Stimulated activated CD4-positive, alpha-beta T cell treated with anti-CD3 and anti-CD28 coated beads, Interleukin-12 subunit alpha, Interleukin-12 subunit beta, amount 100 ng/mL, for 48 hours (primary cell): ENCODE results near the gene AFG1L.
"Not testable (repeated sequence)": the region's sequence is repeated elsewhere in the genome, so short reads cannot be mapped to it uniquely, and the experiment has no call there.

Source experiments
- DNase-seq, 3 donors: peaks; one replicate each; pipeline ENCODE4 v3.0.0-alpha.2; 2020; ENCODE audit warnings: low read depth in 2 of 3, low spot score in 1 of 3

Gene AFG1L

DNA sequence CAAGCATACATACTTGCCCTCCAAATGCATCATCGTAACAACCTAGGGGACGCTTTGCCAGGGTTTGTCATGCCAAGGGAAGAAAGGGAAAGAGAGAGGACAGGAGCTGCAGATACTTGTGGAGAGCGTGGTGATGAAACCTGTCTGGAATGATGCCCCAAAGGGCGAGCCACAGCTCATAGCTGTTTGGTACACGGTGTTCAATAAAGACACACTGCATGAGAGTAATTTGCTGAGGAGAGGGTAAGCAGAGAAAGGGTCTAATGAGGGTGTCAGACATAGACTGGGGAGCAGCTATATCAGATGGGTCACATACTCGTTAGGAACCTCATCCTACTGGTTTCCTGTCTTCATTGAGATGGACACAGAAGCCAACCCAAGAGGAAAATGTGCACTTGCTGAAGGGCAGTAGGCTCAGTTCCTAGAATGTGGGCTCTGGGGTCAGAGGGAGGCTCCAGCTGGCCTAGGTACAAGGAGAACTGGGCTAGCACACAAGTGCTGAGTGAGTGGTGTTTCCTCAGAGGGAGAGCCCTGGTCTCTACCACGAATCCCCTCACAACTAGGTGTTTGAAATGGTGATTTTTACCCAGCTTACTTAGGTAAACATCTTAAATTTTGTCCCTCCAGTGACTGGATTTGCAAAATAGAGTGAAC lies 260.7 kb downstream of the AFG1L start:
- no peak for DNase-seq

DNA sequence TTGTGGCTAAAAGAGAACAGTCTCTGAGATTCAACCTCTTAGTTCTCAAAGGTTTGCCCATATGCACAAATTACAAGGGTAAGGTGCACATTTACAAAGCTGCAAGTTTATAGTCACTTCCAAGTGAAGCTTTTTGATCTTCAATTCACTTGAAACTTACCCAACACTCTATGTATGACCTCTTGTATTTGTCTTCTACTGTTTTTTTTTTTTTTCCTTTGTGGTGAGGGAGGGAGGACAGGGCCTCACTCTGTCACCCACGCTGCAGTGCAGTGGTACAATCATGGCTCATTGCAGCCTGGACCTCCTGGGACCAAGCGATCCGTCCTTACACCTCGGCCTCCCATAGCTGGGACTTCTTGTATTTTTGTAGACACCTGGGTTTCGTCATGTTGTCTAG lies 261.4 kb downstream of the AFG1L start:
- DNase-seq, result no peak

DNA sequence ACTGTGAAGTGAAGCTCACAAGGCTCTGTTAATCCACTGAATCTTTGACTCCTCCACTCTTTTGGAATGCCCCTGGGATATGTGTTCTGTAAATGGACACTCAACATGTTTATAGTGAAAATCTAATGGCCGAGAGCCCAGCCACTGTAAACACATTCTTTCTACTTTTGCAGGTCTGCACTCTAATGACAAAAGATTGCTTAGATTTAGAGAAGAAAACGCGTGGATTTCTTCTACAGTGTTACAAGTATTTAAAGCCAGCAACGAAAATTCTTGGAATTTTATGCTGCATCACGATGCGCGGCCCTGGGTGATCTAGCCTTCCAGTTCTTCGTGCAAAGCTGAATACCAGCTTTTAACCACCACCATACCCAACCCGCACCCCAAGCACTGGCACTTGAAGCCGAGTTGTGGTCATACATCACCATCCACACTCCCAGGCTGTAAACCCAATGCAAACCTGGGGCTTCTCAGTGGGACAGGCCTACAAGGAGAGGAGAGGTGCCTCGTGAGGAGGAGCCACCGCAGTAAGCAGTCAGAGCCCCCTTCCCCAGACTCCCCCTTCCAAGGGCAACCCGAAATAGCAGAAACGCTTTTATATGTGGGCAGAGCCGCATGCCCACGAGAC lies 262.1 kb downstream of the AFG1L start:
- no peak for DNase-seq

DNA sequence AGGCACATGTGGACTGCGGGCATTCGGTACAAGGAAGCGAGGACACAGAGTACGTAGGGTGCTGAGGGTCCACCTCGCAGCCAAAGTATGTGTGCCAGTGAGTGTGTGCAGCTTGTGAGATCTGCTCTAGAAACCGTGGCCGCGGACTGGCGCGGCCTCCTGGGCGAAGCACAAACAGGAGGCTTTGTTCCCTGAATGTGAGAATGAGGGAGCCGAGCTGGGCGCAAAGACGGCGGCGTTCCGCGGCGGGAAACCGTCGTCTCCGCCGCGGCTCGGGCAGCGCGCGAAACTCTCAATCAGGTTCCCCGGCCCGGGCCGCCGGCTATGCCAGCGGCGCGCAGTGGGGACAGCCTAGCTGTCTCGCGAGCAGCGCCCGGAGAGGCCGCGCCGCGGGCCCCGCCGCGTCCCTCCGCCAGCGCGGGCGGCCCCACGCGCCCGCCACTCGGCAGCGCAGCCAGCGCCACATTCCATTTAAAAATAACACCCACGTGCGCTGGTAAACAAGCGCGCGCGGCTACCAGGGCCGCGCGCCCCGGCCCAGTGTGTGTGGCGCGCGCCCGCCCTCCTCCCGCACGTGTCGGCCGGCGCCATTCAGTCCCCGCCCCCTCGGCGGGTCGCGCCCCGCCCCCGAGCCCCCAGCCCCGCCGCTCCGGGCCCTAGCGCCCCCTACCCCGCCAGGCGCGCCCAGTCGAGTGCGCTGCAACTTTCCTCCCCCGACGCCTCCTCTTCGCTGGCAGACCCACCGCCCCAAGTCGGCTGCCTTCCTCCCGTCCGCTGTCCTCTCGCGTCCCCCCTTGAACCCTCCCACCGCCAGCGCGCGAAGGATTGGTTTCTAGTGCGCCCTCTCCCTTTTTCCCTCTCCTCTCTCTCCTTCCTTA lies 262.9 kb downstream of the AFG1L start:
- DNase-seq, result peak; percentile 33 to 55 (median 34)

DNA sequence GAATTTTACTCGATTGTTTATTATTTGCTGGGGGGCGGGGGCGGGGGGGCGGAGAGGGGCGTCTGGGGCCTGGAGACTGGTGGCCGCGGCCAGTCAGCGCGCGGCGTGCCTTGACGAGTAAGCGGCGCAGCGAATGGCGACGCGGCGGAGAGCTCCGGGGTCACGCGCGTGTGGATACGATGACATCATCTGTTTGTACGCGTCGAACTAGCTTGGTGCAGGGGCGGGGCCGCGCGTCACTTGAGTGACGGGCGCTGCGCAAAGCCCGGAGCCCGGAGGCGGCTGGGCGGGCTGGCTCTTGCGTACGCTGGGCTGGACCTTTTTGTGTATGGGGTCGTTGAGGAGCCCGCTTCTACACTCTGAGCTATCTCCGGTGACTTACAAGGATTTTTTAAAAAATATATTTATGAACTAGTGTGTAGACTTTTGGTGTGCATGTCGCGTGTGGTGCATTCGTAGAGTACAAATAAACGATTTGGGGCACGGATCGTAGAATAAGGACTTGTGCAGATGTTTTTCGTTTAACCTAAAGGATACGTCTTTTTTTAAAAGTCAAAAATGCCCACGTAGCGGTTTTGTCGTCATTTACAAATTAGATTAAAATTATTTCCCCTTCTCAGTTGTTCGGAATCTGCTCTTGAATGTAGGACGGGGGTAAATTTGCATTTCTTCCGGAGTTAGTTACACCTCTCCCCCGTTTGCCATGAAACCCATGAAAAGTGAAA lies 263.7 kb downstream of the AFG1L start:
- DNase-seq, result peak; percentile 88 to 93 (median 89)

DNA sequence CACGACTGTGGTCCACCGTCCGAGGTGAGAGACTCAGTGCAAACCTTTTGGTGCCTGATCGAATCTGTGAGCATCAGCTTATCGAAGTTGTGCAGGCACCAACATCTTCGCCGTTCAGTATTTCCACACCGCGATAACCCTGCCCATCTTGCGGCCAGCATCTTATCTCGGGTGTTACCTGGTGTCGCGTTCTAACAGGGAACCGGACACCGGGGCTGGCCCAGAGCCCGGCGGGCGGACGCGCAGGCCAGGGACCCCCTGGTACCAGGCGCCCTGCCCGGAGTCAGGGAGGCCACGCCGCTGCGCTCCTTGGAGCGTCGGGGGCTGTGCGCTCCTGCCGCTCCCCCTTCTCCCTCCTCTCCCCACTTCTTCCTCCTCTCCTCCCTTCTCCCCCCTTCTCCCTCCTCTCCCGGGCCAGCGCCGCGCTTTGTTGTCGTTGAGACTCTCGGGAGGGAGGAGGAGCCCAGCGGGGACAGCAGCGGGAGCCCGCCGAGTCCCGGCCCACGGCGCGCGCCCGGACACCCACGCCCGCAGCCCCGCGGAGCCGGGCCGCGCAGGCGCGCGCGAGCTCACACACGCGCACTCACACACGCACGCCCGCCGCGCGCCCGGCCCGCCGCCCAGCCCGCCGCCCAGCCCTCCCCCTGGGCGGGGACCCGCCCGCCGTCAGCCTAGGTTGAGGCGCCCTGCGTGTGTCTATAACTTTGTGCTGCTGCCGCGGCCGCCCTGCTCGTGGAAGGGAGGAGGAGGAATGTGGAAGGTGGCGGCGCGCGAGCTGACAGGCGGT lies 264.4 kb downstream of the AFG1L start:
- peak; percentile 51 to 79 (median 60) for DNase-seq

DNA sequence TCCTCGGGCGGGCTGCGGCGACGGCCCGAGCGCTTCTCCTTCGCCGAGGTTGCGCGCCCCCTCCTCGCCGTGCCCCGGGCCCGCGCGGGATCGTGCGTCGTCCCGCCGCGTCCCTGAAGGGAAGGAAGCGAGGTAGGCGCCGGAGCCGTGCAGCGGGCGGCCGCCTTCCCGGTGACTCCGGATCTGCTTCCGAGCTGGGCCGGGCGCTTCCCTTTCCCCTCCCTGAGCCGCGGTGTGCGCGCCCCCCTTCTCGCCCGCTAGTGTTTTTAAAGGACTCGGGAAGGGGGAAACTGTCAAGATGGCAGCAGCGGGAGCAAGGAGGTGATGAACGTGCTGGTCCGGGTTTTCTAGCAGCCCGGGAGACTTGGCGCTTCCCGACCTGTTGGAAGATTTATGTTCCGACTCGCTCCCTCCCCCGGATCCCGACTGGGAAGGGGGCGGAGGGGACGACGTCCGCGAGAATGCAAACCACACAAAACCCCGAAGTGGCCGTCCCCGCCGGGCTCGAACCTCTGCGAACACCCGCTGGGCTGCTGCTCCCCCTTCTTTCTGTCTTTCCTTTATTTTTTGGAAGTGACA lies 265.1 kb downstream of the AFG1L start:
- DNase-seq, result peak in 1 of 3 donors; percentile 10

DNA sequence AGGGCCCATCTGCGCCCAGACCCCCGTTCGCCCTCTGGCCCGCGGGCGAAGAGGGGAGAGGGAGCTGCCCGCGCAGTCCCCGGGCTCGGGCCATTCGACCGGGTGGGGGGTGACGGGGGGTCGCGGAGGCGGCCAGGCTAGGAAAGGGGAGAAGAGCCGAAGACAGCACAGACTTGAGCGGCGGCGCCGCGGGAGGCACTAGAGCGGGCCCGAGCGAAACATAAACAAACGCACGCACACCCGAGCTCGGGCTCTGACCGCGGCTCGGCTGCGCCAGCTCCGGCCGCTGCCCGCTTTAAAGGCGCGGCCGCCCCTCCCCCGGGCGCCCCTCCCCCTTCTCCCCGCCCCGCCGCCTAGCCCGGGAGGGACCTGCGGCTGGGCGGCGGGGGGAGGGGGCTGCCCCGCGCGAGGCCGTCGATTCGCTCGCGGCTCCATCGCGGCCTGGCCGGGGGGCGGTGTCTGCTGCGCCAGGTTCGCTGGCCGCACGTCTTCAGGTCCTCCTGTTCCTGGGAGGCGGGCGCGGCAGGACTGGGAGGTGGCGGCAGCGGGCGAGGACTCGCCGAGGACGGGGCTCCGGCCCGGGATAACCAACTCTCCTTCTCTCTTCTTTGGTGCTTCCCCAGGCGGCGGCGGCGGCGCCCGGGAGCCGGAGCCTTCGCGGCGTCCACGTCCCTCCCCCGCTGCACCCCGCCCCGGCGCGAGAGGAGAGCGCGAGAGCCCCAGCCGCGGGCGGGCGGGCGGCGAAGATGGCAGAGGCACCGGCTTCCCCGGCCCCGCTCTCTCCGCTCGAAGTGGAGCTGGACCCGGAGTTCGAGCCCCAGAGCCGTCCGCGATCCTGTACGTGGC lies 265.8 kb downstream of the AFG1L start, which contains the start of gene FOXO3:
Gene FOXO3, plus strand, starts transcription at position 455 of the 846 bp plus-strand sequence. Its CDS starts 292 bp downstream, at position 747.
- peak in 2 of 3 donors; percentile 30 to 55 for DNase-seq

DNA sequence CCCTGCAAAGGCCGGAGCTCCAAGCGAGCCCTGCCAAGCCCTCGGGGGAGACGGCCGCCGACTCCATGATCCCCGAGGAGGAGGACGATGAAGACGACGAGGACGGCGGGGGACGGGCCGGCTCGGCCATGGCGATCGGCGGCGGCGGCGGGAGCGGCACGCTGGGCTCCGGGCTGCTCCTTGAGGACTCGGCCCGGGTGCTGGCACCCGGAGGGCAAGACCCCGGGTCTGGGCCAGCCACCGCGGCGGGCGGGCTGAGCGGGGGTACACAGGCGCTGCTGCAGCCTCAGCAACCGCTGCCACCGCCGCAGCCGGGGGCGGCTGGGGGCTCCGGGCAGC lies 266.4 kb downstream of the AFG1L start:
- DNase-seq, result not testable (repeated sequence)

DNA sequence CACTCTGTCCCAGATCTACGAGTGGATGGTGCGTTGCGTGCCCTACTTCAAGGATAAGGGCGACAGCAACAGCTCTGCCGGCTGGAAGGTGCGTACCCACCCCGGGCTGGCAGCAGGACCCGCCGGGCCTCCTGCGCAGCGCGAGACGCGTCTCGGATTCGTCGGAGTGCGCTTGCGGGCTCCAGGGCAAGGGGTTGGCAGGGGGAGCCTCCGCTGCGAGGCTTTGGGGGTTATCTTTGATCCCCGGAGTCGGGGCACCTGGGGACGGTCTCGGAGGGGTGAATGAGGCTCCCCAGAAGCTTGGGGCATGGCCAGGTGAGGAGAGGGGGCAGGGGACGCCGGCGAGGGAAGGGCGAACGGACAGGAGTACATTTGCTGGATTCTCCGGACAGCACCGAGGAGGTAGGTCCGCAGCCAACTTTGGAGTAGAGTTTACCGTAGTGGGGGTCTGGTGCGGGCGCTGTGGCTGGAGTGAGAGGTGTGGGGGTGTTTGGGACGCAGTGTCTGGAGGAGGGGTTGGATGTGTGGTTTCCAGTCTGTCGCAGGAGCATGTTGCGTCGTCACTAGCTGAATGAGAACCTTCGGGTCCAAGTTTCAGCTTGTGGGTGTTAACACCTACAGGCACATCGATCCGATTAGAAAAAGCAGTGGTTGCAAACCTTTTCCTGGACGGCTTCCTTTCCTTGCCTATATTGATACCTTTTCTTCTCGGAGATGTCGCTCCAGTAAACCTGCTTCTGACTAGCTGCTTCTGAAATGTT lies 267.1 kb downstream of the AFG1L start:
- DNase-seq, result no peak

DNA sequence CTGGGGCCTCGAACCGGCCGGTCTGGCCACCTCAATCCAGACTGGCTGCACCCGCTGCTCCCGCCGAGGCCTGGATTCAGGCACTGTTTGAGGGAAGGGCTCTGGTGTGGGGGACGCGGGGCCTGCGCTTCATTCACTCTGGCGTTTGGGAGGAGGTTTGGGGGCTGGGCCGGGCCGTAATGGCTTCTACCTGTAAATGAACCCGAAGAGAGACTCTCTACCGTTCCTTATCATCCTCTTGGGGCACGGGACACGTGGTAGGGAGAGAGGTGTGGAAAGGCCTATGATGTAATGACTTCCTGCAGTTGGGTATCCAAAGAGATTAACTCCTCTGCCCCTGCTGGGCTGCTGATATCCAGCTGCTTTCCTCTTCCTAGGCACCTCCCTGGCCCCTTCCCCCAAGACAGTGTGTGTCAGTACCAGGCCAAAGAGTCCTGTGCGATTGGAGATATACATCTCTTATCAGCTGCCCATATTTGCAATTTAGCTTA lies 267.7 kb downstream of the AFG1L start:
- no peak for DNase-seq

DNA sequence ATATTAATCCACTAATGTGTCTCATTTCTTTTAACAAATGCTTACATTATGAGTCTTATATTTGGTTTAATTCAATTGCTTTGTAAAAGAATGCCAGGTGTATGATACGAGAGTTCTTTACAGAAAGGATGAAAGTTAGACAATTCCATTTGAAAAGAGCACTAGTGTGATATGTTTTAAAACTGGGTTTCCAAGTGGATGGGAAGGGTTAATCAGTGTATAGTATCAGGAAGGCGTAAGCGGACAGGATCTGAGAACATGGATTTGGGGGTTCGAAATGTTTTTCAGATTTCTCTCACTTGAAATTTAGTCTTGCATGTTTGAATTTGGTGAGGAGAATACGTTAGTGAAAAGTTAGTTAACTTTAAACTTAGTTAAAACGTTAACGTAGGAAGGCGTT lies 268.4 kb downstream of the AFG1L start:
- no peak for DNase-seq

DNA sequence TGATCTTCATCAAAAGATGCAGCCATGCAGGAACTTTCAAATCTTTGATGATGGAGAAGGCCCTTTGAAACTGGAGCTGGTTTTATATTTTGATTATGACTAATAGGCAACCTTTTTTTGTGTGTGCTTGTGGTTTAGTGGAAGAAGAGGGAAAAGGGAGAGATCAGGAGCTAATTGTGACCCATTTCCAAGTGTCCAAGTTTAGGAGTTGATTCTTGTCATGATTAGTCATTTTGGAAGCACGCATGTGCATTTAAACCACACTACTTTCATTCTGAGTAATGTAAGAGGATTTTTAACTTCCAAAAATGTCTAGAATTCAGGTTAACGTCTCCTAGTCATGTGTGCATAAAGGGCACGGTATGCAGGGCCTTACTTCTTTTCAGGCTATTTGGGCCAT lies 269.3 kb downstream of the AFG1L start:
- peak in 1 of 3 donors; percentile 13 for DNase-seq

DNA sequence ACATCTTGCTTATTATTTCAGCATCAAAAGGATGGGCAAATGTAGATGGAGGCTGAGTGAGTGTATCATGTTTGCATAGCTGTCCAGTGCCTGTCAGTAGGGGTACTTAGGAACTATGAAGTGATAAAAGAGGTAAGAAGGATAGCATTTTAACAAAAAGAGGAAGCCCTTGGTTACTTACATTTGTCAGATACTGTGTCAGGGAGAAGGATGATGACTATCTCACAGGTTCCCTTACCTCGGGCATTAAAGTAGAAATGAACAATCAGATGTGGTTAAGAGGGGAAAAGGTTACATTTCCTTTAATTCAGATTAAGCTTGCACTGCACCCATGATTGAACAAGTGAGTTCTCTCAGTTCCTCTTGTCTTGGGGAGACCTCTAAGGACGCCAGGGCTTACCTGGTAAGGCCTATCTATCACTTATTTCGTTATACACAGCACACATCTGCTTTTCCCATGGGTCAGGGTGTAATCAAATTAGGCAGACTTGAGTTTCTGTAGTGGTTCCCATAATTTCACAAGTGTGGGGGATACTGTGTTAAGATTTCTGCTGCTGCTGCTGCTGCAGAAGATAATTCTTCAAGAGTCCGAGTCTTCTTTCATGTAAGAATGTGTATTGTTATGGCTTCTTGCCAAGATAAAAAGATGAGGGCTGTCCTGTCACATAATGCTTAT lies 270.4 kb downstream of the AFG1L start:
- no peak for DNase-seq

DNA sequence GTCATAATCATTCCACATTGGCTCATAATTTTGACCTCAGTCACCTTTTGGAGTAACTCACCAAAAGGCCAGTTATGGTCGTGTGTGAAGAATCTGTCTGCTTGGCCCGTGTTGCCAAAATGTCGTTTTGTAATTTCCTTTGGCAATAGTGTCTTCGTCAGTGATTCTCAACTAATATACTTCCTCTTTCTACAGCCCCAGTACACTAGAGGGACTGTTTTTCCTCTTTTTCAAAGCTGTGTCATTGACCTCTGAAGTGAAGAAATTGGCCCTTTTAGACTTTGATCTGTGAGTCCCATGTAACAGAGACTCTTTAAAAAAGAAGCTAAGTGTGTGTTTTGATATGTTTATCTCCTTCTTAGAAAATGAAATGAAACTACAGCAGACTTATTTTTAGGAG lies 271.0 kb downstream of the AFG1L start:
- no peak for DNase-seq

DNA sequence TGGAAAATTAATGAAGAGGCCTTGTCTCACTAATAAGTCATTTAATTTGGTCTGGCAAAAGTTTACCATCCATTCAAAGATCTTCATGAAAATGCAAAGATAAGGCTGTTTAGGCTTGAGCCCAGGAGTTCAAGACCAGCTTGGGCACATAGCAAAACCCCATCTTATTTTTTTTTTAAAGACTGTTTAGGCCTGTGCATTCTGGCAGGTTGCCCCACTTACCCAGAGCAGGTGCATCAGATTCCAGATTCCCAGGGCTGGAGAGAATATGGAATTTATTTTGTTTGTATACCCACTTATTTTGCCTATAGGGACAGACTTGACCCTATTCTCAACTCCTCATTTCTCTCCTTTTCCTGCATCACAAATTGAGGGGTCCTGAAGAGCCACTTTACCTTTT lies 271.6 kb downstream of the AFG1L start:
- no peak for DNase-seq

DNA sequence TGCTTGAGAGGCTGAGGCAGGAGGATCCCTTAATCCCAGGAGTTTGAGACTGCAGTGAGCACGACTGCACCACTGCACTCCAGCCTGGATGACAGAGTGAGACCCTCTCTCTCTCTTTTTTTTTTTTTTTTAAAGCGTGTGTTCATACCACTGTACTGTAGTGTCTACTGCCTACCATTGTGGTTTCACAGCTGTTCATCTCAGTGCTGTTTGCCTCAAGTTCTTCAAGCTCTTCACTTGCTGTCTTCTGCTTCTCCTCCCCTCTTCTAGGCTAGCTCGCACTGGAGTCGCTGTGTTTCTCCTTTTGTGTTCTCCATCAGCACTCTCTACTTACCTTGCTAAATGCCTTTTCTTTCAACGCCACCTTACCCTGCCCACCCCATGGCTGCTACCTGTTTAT lies 273.2 kb downstream of the AFG1L start:
- no peak for DNase-seq
